Activated CD4-positive, CD25-positive, alpha-beta regulatory T cell treated with anti-CD3 and anti-CD28 coated beads, Interleukin-2, amount 50 U/mL, for 16 hours (primary cell): Measurements from ENCODE around the gene TUT1.
"Not testable (repeated sequence)": the region's sequence is repeated elsewhere in the genome, so short reads cannot be mapped to it uniquely, and the experiment has no call there.

Experiments
- DNase-seq: peaks from one replicate; pipeline ENCODE4 v3.0.0-alpha.2; 2020; ENCODE audit warnings: low read depth, low spot score

The TUT1 gene

DNA sequence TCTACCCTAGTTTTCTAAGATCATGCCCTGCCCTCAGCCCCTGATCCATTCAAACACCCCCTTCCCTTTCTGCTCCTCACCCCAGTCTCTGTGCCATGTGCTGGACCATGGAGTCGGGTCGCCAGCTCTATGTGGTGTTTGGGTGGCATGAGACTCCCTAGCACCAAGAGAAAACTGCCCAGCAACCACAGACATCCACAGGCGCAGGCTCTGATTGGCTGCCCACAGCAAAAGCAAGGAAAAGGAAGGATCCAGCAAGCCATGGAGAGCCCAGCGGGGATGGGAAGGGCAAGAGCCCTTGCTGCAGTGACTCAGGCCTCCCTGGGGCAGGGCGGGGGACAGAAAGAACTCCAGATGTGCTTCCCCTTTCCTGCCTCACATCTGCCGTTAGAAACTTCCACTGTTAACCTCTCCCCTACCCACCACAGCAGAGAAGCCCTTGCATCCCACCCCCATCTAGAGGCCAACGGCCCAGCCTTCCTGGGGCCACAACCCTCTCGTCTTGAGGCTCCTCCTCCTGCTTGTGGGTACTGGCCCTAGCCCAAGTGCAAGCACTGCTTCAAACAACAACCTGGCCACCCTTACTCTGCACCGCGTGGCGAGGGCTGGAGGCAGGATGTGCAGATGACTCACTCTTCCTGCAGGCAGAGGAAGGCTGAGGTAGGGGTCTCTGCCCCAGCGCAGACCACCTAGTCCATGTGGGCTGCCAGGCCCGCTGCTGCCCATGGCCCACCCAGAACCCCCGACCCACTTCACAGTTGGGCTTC, 35.0 kb downstream of the TUT1 start:
- no peak for DNase-seq

DNA sequence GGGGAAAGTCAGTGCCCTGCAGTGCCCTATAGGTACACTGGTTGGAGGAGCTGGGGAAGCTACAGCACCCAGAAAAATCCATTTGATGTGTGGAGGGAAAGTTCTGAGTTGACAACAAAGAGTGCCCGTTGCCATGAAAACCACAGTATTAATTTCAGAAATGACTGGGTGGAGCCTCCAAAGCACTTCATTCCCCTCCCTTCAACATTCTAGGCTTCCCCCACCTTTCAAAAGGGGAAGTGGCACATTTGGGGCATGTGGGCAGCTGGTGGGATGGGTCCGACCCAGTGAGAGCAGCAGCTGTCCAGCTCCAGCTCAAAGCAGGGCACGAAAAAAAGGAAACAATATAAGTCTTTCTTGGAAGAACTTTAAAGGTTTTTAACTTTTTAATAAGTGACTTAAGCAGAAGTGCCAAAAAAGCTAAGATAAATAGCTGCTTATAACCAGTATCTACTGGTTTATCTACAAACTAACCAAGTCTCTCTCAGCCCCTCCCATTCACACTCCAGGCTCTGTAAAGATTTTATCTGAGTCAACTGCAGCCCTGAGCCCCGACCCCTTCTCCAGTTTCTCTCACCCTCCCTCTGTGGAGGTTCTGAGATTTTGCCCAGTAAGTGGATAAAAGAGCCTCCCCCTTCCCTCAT, 35.7 kb downstream of the TUT1 start:
- peak; percentile 55 for DNase-seq

DNA sequence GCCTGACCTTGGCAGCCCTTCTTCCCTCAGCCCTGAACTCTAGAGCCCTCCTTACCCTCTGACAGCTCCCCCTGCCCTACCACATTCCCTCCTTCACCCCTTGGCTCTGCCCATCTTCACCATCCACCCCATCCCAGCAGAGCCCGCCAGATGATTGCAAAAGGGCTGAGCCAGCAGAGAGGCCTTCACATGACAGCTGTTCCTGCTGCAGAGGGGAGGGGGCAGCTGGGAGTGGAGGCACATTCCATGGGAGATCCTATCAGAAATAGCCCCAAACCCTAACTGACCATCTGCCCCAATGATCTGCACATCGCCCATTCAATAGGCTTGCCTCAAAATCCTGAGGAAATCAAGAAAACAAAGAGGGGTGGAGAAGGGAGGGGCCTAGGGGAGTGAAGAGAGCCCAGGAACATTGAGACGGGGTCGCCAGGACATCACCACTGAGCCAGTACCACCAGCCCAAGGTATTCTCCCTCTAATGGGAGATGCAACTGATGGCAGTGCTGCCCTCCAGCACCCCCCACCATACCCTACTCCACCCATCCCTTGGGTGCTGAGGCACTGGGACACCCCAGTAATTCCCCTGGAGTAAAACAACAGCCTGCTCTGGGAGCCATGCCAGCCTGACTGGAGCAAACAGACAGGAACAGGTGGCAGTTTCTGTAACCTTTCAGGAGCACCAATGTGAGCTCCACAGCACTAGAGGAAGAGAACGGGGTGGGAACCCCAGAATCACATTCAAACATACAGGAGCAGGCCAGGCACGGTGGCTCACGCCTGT, 36.7 kb downstream of the TUT1 start:
- DNase-seq = no peak

DNA sequence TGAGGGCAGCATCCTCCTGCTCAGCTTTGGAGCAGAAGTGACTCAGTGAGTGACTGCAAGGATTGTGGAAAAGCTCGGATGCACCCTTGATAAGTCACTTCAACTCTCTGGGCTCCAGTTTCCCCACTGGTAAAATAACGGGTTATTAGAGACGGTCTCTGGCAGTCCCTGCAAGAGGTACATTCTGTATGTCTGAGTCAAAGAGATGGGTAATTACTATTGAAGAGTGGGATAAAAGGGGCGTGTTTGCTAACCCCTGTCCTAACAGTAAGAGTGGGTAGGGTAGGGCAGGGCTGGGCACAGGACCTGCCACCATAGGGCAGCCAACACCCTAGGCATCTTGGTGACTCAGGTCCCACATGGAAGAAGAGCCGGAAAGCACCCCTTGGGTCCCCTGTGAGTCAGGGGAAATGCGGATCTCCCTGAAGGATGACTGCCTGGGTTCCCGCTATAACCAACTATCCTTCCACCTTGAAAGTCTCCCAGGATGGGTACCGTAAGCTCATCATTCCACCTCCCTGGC, 37.4 kb downstream of the TUT1 start:
- DNase-seq = no peak

DNA sequence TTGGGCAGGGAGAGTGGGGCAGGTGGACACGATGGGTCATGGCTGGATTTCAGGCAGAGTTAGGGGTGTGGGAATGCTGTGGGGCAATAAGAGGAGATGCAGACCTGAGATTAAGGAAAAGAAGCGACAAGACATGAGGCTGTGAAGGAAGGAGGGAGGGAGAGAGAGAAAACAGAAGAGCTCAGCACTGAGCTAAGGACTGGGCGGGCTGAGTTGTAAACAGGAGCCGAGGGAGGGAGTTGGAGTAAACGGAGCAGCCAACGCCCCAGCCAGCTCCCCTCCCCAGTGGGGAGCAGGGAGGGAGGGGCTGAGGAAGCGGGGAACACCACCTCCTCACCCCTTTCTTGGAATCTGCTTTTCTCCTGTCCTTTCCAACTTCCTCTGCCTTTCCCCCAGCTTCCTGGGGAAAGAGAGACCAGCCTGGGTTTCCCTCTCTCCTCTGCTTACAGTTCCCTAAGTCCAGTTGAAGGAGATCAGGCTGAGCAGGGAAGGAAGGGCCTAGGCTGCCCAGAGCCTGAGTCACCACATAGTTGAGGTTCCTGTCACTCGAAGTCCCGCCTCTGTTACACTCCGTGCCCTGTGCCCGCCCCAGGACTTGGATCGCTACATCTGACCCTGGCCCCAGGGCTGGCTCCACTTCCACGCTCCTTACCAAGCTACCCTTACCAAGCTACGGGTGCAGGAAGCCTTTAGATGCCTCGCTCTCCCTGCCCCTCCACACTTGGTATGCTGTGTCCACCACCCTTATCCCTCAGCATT, 38.1 kb downstream of the TUT1 start:
- DNase-seq = no peak

DNA sequence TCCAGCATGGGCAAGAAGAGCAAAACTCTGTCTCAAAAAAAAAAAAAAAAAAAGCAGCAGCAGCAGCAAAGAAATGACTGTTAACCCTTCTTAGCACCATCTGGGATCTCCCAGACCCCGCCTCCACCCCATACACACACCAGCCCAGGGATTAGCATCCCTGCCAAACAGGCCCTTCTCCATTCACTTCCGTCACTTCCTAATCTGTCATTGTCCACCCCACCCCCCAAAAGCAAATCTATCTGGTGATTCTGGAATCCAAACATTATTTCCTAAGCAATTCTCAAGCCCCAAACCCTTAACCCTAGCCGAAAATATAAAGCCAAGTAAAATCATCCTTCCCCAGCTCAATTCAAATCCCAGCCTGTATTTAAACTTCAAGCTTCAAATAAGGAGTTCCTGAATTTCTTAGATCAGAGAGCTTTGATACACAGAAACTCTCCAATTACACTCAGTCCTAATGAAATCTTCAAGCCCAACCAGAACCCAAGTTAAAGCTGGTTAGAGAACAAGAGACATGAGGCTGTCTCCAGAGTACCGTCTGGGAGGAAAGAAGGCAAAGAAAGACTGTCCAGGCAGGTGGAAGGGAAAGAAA, 38.7 kb downstream of the TUT1 start:
- DNase-seq = no peak

DNA sequence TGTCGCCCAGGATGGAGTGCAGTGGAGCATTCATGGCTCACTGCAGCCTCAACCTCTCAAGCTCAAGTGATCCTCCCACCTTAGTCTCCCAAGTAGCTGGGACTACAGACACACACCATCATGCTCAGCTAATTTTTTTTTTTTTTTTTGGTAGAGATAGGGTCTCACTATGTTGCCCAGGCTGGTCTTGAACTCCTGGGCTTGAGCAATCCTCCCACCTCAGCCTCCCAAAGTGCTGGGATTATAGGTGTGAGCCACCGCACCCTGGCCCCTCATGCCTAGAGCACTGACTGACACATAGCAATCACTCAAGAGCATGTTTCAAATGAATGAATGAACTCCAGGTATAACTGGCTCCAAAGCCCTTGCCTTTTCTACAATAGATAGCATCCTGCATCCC, 40.8 kb downstream of the TUT1 start:
- DNase-seq = not testable (repeated sequence)

DNA sequence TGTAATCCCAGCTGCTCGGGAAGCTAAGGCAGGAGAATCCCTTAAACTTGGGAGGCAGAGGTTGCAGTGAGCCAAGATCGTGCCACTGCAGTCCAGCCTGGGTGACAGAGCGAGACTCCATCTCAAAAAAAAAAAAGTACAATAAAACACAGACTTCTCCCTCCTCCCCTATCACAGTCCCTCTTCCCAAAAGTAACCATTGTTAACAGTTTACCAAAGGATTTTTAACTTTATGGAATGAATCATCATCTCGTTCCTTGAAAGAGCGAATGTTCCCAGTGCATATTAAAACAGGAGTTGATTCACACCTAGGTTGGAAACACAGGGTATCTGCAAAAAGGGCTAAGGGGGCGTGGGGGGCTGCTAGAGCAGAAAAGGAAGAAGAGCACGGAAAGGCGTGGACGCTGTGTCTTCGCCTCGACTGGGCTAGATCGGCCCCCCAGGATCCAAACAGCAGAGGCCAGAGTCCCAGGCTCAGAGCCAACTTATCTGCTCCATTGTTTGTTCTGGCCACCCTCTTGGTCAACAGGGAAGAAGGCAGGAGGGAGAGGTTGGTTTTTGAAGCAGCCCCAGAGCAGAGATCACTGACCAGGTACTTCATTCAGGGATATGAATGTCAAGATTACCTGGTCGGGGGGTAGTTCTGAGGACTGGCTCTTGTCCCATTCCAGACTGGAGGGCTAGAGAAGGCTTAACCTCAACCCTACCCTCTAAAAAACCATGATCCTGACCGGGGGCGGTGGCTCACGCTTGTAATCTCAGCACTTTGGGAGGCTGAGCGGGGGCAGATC, 42.6 kb downstream of the TUT1 start:
- DNase-seq = no peak

DNA sequence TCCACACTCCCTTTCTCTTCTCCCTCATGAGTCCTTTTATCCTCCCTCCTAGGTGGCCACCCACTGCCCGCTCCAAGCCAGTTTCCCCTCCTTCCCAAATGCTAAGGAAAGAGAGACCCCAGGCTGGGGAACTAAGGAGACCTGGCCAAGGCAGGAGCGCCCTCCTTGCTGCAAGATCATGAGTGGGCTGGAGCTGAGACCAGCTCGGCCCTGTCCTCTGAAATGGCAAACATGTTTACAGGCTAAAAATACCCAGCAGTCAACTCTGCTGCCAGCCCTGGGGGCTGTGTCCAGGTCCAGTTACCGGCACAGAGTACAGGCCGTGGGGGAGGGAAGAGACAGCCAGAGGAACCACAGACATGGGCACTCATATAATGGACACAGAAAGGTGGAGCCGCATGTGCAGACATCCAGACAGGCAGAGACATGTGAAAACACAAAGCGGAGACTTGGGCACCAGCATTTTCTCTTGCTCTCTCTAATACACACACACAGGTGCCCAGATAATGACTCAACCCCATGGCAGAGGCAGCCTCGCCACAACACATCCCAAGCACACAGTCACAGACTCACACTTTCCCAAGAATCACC, 43.5 kb downstream of the TUT1 start:
- DNase-seq = no peak

DNA sequence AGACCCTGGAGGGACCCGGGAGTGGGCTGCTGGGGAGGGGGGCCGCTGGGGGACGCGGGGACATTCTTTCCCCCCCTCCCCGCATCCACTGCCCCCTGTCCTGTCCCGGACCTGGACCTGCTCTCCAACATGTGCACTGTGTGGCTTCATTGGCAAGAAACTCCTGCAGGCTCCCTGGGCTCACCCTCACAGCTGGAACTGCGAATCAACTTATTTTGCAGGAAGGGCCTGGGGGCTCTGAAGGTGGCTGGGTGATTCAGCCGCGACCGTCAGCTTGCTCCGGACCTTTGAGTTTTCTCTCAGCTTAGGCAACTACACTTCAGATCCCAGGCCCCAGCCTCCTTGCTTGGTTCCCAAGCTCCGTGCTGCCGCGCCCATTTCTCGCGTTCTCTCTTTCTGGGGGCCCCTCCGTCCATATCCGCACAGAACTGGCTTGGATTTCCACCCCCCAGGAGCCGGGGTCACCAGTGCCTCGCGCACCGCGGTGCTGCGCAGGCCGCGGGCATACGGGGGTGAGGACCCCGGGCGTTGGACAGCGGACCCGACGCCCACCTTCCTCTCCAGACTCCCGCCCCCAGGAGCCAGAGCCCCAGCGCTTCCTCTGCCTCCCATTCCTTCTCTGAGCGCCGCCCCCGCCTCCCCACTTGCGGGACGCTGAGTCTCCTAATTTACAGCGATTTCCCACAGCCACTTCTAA, 44.2 kb downstream of the TUT1 start:
- DNase-seq = no peak

DNA sequence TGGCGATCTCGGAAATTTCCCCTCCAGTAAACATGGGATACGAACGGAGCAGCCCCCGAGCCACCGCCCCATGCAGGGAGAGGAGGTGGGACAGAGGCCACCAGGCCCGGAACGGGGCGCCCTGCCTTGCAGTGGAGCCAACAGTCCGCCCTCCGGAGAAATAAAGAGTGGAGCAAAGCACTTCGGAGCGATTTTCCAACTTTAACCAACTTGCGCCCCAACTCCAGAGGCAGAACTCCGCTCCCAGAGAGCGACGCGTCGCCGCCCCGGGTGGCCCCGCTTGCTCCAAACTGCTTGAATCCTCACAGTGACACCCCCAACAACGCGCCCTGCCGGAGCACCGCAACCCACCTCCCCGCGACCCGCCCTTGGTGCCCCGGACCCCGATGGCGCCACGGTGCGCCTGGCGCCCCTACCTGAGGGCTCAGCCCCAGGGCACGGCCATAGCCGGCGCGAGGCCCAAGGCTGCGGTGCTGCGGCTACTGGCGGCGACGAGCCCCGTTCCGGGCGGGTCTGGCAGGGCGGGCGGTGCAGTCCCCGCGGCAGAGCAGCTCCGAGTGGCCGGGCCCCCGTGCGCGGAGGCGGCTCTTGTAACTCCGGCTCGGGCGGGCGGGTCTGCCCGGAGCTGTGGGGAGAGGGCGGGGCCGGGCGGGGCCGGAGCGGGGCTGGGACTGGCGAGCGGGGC, 44.9 kb downstream of the TUT1 start, which contains the start of gene AHNAK:
TSS of gene AHNAK (minus strand) at position 563 of the 685 bp plus-strand sequence. CDS start 10,708 bp downstream, outside the sequence.
- DNase-seq = no peak

DNA sequence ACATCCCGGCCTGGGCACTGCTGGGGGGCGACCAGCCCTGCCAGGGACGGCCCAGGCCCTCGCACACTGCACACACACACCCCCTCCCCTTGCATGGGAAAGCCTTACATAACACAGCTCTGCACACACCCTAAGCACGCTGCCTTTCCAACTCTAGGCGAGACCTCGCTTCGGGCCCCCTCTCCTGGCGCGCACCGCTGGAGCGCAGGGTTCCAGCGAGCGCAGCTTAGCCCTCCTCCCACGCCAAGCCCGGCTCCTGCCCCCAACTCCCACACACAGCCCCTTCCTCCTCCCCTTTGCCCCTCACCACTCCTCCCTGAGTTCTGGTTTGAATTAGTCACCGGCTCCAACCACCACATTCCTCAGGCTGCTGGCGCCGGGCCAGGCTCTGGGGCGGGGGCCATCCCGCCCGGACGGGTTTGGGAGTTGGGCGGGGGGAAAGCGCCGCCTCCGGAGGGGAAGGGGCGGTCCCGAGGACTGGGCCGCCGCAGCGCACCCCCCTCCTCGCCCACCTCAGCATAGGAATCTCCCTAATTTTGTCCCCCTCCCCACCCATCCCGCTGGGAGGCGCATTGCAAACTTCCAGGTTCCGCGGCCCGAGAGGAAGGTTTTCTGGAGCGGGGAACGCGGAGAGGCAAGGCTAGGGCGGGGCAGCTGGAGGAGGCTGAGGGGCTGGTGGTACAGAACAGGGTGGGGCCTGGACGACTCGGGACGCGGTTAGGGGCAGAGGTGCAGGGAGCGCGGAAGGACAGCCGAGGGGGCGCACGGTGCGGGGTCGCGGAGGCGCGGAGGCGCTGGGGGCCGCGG, 45.7 kb downstream of the TUT1 start:
- no peak for DNase-seq

DNA sequence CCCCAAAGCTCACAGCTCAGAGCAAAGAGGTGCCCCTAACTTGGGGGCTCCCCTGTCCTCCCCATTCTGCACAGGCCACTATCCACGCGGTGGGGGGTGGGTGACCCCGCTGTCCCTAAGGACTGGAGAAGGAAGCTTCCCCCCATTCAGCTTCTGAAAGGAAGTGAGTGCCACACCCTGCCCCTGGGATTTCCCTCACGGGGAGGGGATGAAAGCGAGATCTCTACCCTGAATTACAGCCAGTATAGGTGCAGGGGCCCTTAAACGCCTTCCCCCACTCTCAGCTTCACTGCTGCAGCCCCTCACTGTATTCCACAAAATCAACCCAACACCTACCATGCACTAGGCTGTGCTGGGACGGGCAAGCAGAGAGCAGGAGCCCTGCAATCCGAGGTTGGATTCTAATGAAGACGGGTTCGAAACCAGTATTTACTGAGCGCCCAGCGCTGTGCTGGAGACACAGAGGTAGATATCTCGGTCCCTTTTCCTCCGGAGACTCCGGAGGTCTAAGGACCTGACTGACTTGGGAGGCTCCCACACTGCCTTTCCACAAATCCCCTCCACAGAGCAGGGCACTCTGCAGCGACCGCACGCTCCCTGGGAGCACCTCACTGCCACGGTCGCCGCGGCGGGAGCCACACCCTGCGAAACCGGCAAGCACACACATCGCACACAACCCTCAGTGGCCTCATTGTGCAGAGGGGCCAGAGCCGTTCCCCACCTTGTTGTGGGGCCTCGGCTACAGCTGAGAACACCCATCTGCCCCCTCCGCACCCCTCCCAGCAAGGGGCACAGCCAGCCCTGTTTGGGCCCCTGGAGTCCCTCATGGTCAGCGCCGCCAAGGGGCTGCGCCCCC, 46.5 kb downstream of the TUT1 start:
- DNase-seq = no peak

DNA sequence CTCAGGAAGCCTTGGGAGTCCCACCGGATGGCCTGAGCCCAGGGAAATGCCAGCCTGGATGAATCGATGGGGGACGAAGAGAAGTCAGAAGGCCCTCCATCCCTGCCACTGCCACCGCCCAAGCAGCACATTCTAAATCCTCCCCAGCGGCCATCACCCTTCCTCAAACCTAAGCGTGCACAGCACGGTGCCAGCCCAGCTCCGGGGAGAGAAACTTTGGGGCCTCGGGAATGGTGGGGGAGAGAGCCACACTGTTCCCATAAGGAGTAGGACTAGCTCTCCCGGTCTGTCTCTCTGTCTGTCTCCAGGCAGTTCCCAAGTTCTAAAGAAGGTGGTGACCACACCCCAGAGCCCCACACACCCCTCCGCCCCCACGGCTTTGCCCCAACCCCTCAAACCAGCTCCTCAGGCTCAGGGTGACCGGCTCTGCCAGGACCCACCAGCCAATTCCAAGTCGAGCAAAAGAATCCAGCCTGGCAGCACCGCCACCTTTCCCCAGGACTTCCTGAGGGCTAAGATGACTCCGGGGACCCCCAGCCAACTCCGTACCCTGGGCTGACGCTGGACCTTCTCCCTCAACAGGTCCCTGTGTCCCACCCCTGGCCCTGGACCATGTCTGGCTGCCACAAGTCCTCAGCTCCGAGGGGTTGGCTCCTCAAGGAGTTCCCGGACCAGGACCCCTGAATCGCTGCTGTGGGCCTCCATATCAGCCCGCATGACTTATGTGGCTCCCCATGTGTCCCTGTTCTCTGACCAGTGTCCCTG, 47.5 kb downstream of the TUT1 start:
- no peak for DNase-seq

DNA sequence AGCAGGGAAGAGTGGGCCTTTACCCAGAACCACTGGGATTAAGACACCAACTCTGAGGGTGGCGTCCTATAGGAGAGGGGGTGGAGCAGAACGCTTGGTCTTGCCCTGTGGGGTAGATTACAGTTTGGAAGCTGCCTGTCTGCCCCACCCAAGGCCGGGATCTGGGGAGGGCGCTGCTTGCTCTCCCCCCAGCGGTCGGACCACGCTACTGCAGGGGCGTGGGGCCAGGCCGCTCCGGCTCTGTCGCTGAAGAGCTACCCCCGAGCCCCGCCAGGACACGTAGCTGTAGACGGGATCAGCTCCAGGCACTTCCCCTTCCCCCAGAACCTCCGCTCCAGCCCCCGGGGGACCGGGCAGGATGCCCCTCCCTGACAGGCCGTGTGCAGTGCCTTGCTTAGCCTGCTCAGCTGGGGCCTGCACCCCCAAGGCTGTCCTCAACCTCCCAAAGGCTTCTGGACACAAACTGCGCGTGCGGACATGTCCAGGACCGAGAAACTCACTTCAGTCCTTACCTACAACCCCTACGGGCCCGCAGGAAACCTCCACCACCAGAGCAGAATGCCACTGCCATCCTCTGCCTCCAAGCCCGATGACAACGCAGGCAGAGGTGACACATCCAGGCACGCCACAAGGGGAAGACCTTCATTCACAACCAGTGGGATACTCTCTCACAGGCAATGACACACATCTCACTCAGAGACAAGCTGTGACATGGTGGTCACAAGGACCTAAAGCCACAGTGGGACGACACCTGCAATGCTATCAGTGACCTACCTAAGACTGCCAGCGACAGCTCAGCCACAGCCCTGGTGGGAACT, 48.4 kb downstream of the TUT1 start:
- DNase-seq = no peak
